ENCODE data around the gene GREB1L.

- TF ChIP-seq CTCF (conservative IDR thresholded peaks at IDR 0.05; ENCODE audit: low read length) (peak; percentile 18; the same call in 1 of the 2 replicates), EZH2phosphoT487 (IDR thresholded peaks at IDR 0.05; ENCODE audit: borderline replicate concordance, low read depth, low read length) (no peak)
Observed at GRCh38 chr18:21192308-21192624, 49.8 kb upstream of the GREB1L start.
